Measurements from ENCODE around the gene ZDHHC4. TPM values are rescaled to one million over a fixed set of nuclear protein-coding genes. Genes with fewer than 3 reads are reported as not detected.

Gene ZDHHC4
- total and polyA plus RNA-seq, 2 donors (not counting 3 experiments of a cell fraction or from before 2014, with no cell fraction given) = 29.9 to 122 TPM

GRCh38 chr7:6556196-6556595 lies 21.1 kb upstream of the ZDHHC4 start:
- CTCF ChIA-PET = no interaction called here

More at GRCh38 chr7:6556196-6556595, 21.1 kb upstream of the ZDHHC4 start:
- BruUV-seq (replicated peaks) = no TSS peak
- DNase-seq (ENCODE audit: low read depth, low spot score) (no peak), FAIRE-seq (no peak)
- no peak overlapping the region for H3K9ac ChIP-seq (replicated peaks; ENCODE audit: extremely low read depth, insufficient read depth, low read length)
- H2AFZ ChIP-seq (ENCODE audit: low read depth, low read length) = no peak overlapping the region
- TF ChIP-seq FOS (IDR thresholded peaks at IDR 0.05; ENCODE audit: borderline replicate concordance, insufficient read depth, low read length) (no peak), MAX (IDR thresholded peaks at IDR 0.05; ENCODE audit: insufficient read depth, insufficient read length) (no peak), POLR2A (IDR thresholded peaks at IDR 0.05; ENCODE audit: low read depth, low read length) (no peak), EZH2 (IDR thresholded peaks at IDR 0.05; ENCODE audit: borderline replicate concordance, low read depth, low read length, severe bottlenecking) (no peak), GATA2 (IDR thresholded peaks at IDR 0.05; ENCODE audit: insufficient read depth, insufficient read length, low read depth, low read length) (no peak), CTCF (IDR thresholded peaks at IDR 0.05; ENCODE audit: extremely low read depth in 1 of 2, insufficient read depth in 1 of 2, low read depth in 1 of 2, low read length in 2 of 2) (no peak), MYC (IDR thresholded peaks at IDR 0.05; ENCODE audit: low read depth, low read length) (no peak), JUN (IDR thresholded peaks at IDR 0.05; ENCODE audit: borderline replicate concordance, insufficient read depth, insufficient read length, low read depth) (no peak), POLR2AphosphoS5 (IDR thresholded peaks at IDR 0.05; ENCODE audit: insufficient read depth, low read depth, low read length) (no peak)
- H3K4me2 ChIP-seq (ENCODE audit: insufficient read depth, low read length) = no peak overlapping the region
- dilution Hi-C loops (cut with MboI; ENCODE audit: extremely low pct_ligation_motif_present, low sequenced_read_pairs) = no loop called here
- H3K79me2 ChIP-seq (ENCODE audit: control insufficient read depth, insufficient read depth, low read length) = no peaks in the 10 kb centered on the region
- intact Hi-C loops (cut with micrococcal nuclease) = no loop called here
- H3K36me3 ChIP-seq (ENCODE audit: control insufficient read depth in 2 of 2, extremely low read depth in 1 of 2, insufficient read depth in 2 of 2, low read length in 2 of 2) = no peaks in the 10 kb centered on the region
- no peak overlapping the region for H3K27ac ChIP-seq (ENCODE audit: insufficient read depth, low read depth, low read length)
- H3K4me1 ChIP-seq (ENCODE audit: control insufficient read depth, extremely low read depth, insufficient read depth, low read length) = no peaks in the 10 kb centered on the region
- POLR2A ChIA-PET = no interaction called here
- H3K9me3 ChIP-seq (replicated peaks; ENCODE audit: control insufficient read depth, insufficient read depth, low read length) = no peaks in the 10 kb centered on the region
- H3K4me3 ChIP-seq (replicated peaks in 1 of 3; ENCODE audit: insufficient read depth in 1 of 3, low read depth in 1 of 3, low read length in 3 of 3) = no peak overlapping the region
- no peaks in the 10 kb centered on the region for H3K9me1 ChIP-seq (replicated peaks; ENCODE audit: control insufficient read depth, extremely low read depth, insufficient read depth, low read length)
- H3K27me3 ChIP-seq (ENCODE audit: control insufficient read depth in 2 of 2, insufficient read depth in 2 of 2, low read length in 2 of 2) = no peaks in the 10 kb centered on the region
- no peaks in the 10 kb centered on the region for H4K20me1 ChIP-seq (replicated peaks; ENCODE audit: control insufficient read depth, extremely low read depth, insufficient read depth, low read length)

All from endothelial cell of umbilical vein (primary cell).